ENCODE data around the gene CYP4F3.
"Not testable (repeated sequence)": the region's sequence is repeated elsewhere in the genome, so short reads cannot be mapped to it uniquely, and the experiment has no call there.

GRCh38 chr19:15593766-15594165, 46.9 kb upstream of the CYP4F3 start:
- TF ChIP-seq, protein P1, sequence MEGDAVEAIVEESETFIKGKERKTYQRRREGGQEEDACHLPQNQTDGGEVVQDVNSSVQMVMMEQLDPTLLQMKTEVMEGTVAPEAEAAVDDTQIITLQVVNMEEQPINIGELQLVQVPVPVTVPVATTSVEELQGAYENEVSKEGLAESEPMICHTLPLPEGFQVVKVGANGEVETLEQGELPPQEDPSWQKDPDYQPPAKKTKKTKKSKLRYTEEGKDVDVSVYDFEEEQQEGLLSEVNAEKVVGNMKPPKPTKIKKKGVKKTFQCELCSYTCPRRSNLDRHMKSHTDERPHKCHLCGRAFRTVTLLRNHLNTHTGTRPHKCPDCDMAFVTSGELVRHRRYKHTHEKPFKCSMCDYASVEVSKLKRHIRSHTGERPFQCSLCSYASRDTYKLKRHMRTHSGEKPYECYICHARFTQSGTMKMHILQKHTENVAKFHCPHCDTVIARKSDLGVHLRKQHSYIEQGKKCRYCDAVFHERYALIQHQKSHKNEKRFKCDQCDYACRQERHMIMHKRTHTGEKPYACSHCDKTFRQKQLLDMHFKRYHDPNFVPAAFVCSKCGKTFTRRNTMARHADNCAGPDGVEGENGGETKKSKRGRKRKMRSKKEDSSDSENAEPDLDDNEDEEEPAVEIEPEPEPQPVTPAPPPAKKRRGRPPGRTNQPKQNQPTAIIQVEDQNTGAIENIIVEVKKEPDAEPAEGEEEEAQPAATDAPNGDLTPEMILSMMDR (IDR thresholded peaks at IDR 0.05; ENCODE audit: low read length): not testable (repeated sequence)
- TF ChIP-seq EZH2 (IDR thresholded peaks at IDR 0.05; ENCODE audit: borderline replicate concordance, low read length): not testable (repeated sequence)
